K562 (cell line): ENCODE data around the gene CNGB1.

Experiments used
- CBX1 ChIP-seq: sonication (generic); IDR thresholded peaks from 2 replicates; pipeline ENCODE4 v1.6.1; 2016; ENCODE audit warnings: antibody characterized with exemption, low read depth, mild to moderate bottlenecking
- EZH2 ChIP-seq: IDR thresholded peaks from 2 replicates; pipeline ENCODE4 v1.6.1; 2012; ENCODE audit warnings: low read depth, mild to moderate bottlenecking, inconsistent platforms, low read length, borderline replicate concordance
- IFI16 ChIP-seq: fragments of 250-450 bp; sonication (Bioruptor Pico); IDR thresholded peaks from 2 replicates; pipeline ENCODE4 v2.1.2; 2022; ENCODE audit warnings: mild to moderate bottlenecking, inconsistent platforms
- MXI1 ChIP-seq: IDR thresholded peaks from 2 replicates; pipeline ENCODE4 v1.6.1; 2011; ENCODE audit warnings: low read depth, mild to moderate bottlenecking, improper control_type of control experiment, low read length
- NFRKB ChIP-seq: fragments of 450-650 bp; IDR thresholded peaks from 2 replicates; pipeline ENCODE4 v1.6.1; 2016; ENCODE audit warnings: low read depth
- NONO ChIP-seq, 2 experiments: fragments of 200-400 bp in 1 of 2; fragments of 450-650 bp in 1 of 2; formaldehyde crosslinking in 1 of 2; IDR thresholded peaks; 2 replicates each; pipeline ENCODE4 v1.6.1; 2017; ENCODE audit warnings: low read depth in 2 of 2, mild to moderate bottlenecking in 2 of 2, moderate library complexity in 2 of 2, low read length in 1 of 2
- RAD21 ChIP-seq, 2 experiments: fragments of 250-450 bp in 1 of 2; fragments of 450-650 bp in 1 of 2; sonication (Bioruptor Pico) in 1 of 2; formaldehyde crosslinking in 1 of 2; IDR thresholded peaks in 1 of 2; conservative IDR thresholded peaks in 1 of 2; 2 replicates each; pipeline versions ENCODE4 v1.4.0 to v1.8.0; 2020 to 2022; ENCODE audit warnings: mild to moderate bottlenecking in 2 of 2, moderate library complexity in 1 of 2
- SIN3B ChIP-seq: fragments of 450-650 bp; IDR thresholded peaks from 2 replicates; pipeline ENCODE4 v1.6.1; 2017; ENCODE audit warnings: low read depth, mild to moderate bottlenecking, moderate library complexity
- TAF15 ChIP-seq: fragments of 200-400 bp; formaldehyde crosslinking; IDR thresholded peaks from 2 replicates; pipeline ENCODE4 v1.6.1; 2017; ENCODE audit warnings: mild to moderate bottlenecking, low read depth, low read length, moderate library complexity
- TCF3 ChIP-seq: sonication (generic); formaldehyde crosslinking; IDR thresholded peaks from 2 replicates; pipeline ENCODE4 v1.4.0; 2020; ENCODE audit warnings: mild to moderate bottlenecking, missing genetic modification reagents
- ZNF780A ChIP-seq: fragments of 250-450 bp; sonication (Bioruptor Pico); IDR thresholded peaks from 2 replicates; pipeline ENCODE4 v1.5.0; 2021; ENCODE audit warnings: mild to moderate bottlenecking
- TF ChIP-seq, protein P1 (sequence below), 2 experiments: IDR thresholded peaks in 1 of 2; conservative IDR thresholded peaks in 1 of 2; 2 replicates each; pipeline ENCODE4 v1.6.1; 2016; ENCODE audit warnings: low read depth in 2 of 2, mild to moderate bottlenecking in 1 of 2, missing compliant biosample characterization in 1 of 2, missing genetic modification characterization in 1 of 2, moderate library complexity in 1 of 2
- TF ChIP-seq, protein P2 (sequence below), 3 experiments: IDR thresholded peaks in 2 of 3; conservative IDR thresholded peaks in 1 of 3; 2 replicates each; pipeline ENCODE4 v1.5.1; 2011 to 2012; ENCODE audit warnings: low read length in 3 of 3, mild to moderate bottlenecking in 3 of 3, control low read depth in 2 of 3, improper control_type of control experiment in 1 of 3, inconsistent platforms in 1 of 3, low read depth in 1 of 3, mixed read lengths in 1 of 3, moderate library complexity in 1 of 3; ENCODE audit not compliant: insufficient read depth in 2 of 3
- TF ChIP-seq, protein P3 (sequence below): fragments of 250-450 bp; sonication (Bioruptor Pico); IDR thresholded peaks from 2 replicates; pipeline ENCODE4 v1.5.0; 2020; ENCODE audit warnings: mild to moderate bottlenecking

DNA sequence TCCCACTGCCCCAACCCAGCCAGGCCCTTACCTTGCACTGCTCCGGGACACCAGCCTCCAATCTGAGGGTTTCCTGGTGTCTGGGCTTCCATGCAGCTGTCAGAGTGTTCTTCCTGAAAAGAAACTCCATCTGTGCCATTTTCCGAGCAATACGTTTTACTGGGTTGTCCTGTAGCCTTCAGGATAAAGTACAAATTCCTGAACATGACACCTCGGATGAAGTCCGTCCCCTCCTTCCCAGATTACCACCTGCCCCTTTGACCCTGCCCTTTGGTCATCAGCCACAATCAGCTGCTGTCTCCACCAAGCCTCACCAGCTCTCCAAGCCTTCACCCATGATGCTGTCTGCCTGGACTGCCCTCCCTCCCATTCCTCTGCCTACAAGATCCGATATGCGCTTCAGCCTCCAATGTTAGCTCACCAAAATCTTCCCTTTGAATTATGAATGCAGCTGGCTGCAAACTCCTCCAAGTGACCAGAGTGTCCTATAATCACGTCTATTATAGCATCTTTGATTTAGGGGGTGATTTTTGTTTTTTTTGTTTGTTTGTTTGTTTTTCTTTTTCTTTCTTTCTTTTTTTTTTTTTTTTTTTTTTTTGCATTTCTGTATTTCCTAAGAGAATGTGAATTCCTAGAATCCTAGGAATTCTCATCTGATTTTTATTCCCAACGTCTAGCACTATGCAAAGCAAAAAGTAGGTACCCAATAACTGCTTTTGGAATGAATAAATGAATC is 108.1 kb downstream of the CNGB1 start:
- TF ChIP-seq, protein P1, sequence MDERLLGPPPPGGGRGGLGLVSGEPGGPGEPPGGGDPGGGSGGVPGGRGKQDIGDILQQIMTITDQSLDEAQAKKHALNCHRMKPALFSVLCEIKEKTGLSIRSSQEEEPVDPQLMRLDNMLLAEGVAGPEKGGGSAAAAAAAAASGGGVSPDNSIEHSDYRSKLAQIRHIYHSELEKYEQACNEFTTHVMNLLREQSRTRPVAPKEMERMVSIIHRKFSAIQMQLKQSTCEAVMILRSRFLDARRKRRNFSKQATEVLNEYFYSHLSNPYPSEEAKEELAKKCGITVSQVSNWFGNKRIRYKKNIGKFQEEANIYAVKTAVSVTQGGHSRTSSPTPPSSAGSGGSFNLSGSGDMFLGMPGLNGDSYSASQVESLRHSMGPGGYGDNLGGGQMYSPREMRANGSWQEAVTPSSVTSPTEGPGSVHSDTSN (CRISPR knock-in tag; IDR thresholded peaks at IDR 0.05; ENCODE audit: low read depth), result no peak
- TF ChIP-seq, protein P1 (tag; conservative IDR thresholded peaks at IDR 0.05; ENCODE audit: low read depth), result no peak
- TF ChIP-seq, protein P2, sequence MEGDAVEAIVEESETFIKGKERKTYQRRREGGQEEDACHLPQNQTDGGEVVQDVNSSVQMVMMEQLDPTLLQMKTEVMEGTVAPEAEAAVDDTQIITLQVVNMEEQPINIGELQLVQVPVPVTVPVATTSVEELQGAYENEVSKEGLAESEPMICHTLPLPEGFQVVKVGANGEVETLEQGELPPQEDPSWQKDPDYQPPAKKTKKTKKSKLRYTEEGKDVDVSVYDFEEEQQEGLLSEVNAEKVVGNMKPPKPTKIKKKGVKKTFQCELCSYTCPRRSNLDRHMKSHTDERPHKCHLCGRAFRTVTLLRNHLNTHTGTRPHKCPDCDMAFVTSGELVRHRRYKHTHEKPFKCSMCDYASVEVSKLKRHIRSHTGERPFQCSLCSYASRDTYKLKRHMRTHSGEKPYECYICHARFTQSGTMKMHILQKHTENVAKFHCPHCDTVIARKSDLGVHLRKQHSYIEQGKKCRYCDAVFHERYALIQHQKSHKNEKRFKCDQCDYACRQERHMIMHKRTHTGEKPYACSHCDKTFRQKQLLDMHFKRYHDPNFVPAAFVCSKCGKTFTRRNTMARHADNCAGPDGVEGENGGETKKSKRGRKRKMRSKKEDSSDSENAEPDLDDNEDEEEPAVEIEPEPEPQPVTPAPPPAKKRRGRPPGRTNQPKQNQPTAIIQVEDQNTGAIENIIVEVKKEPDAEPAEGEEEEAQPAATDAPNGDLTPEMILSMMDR (IDR thresholded peaks at IDR 0.05 in 2 of 3, conservative IDR thresholded peaks at IDR 0.05 in 1 of 3; ENCODE audit: insufficient read depth in 2 of 3, low read depth in 1 of 3, low read length in 3 of 3), result no peak
- no peak for TF ChIP-seq MXI1
- TF ChIP-seq NFRKB, result no peak
- TF ChIP-seq EZH2, result no peak
- TF ChIP-seq ZNF780A (CRISPR knock-in tag), result no peak
- TF ChIP-seq, protein P3, sequence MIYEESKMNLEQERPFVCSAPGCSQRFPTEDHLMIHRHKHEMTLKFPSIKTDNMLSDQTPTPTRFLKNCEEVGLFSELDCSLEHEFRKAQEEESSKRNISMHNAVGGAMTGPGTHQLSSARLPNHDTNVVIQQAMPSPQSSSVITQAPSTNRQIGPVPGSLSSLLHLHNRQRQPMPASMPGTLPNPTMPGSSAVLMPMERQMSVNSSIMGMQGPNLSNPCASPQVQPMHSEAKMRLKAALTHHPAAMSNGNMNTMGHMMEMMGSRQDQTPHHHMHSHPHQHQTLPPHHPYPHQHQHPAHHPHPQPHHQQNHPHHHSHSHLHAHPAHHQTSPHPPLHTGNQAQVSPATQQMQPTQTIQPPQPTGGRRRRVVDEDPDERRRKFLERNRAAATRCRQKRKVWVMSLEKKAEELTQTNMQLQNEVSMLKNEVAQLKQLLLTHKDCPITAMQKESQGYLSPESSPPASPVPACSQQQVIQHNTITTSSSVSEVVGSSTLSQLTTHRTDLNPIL, result no peak
- TF ChIP-seq TAF15, result no peak
- no peak for TF ChIP-seq RAD21 (CRISPR knock-in tag; conservative IDR thresholded peaks at IDR 0.05 in 1 of 2, IDR thresholded peaks at IDR 0.05 in 1 of 2)
- TF ChIP-seq SIN3B, result no peak
- no peak for TF ChIP-seq TCF3 (CRISPR knock-in tag)
- no peak for TF ChIP-seq CBX1
- no peak for TF ChIP-seq IFI16
- no peak for TF ChIP-seq NONO (IDR thresholded peaks at IDR 0.05; ENCODE audit: low read depth in 2 of 2, low read length in 1 of 2)
